Stomach smooth muscle (tissue), 2 donors: ENCODE results near the gene VSTM5.

Source experiments
- H3K27ac ChIP-seq: one replicate; pipeline ENCODE4 v1.7.0; 2013; ENCODE audit warnings: mild to moderate bottlenecking, low read length, inconsistent platforms
- H3K27me3 ChIP-seq, 2 donors: one replicate each; pipeline ENCODE4 v1.7.0; 2013; ENCODE audit warnings: low read length in 2 of 2; ENCODE audit not compliant: insufficient read depth in 2 of 2, control insufficient read depth in 1 of 2
- H3K36me3 ChIP-seq, 2 donors: one replicate each; pipeline ENCODE4 v1.7.0; 2013; ENCODE audit warnings: low read length in 2 of 2; ENCODE audit not compliant: control insufficient read depth in 2 of 2, insufficient read depth in 2 of 2
- H3K4me1 ChIP-seq: one replicate; pipeline ENCODE4 v1.7.0; 2013; ENCODE audit warnings: low read length; ENCODE audit not compliant: control insufficient read depth, insufficient read depth
- H3K4me3 ChIP-seq, 2 donors: one replicate each; pipeline ENCODE4 v1.7.0; 2013; ENCODE audit warnings: low read length in 2 of 2
- H3K9ac ChIP-seq, 2 donors: one replicate each; pipeline ENCODE4 v1.7.0; 2013; ENCODE audit warnings: low read length in 2 of 2, mild to moderate bottlenecking in 1 of 2
- H3K9me3 ChIP-seq, 2 donors: one replicate each; pipeline ENCODE4 v1.7.0; 2013; ENCODE audit warnings: low read length in 2 of 2; ENCODE audit not compliant: control insufficient read depth in 2 of 2
- donor health status: healthy.
- donor health status: Pancreatic carcinoma.

Gene VSTM5

GRCh38 chr11:93821617-93822016 is 28.8 kb downstream of the VSTM5 start:
- Histone ChIP-seq H3K9me3 (no peaks in the 10 kb centered on the region), H3K27ac (no peak overlapping the region), H3K4me1 (peaks cover 2% of the 10 kb centered on the region), H3K27me3 (no peaks in the 10 kb centered on the region), H3K9ac (no peak overlapping the region), H3K4me3 (no peak overlapping the region), H3K36me3 (peaks cover 0 to 5% of the 10 kb centered on the region in 2 donors)

GRCh38 chr11:93820847-93821246 is 29.6 kb downstream of the VSTM5 start:
- peaks cover under 1 to 8% of the 10 kb centered on the region in 2 donors for H3K36me3 ChIP-seq
- no peaks in the 10 kb centered on the region for H3K9me3 ChIP-seq
- H3K27me3 ChIP-seq, result no peaks in the 10 kb centered on the region
- no peak overlapping the region for H3K4me3 ChIP-seq
- no peak overlapping the region for H3K27ac ChIP-seq
- no peak overlapping the region for H3K9ac ChIP-seq
- H3K4me1 ChIP-seq, result peaks cover 2% of the 10 kb centered on the region

- peaks cover 2% of the 10 kb centered on the region for H3K4me1 ChIP-seq
- H3K27ac ChIP-seq, result no peak overlapping the region
- peaks cover 6 to 10% of the 10 kb centered on the region in 2 donors for H3K36me3 ChIP-seq
- no peak overlapping the region for H3K4me3 ChIP-seq
- no peak overlapping the region for H3K9ac ChIP-seq
- no peaks in the 10 kb centered on the region for H3K9me3 ChIP-seq
- H3K27me3 ChIP-seq, result no peaks in the 10 kb centered on the region
Observed at GRCh38 chr11:93819966-93820695, 30.3 kb downstream of the VSTM5 start.

GRCh38 chr11:93817426-93818348 is 32.7 kb downstream of the VSTM5 start:
- peaks cover 14 to 17% of the 10 kb centered on the region in 2 donors for H3K36me3 ChIP-seq
- H3K9me3 ChIP-seq, result no peaks in the 10 kb centered on the region
- H3K27ac ChIP-seq, result no peak overlapping the region
- H3K27me3 ChIP-seq, result no peaks in the 10 kb centered on the region
- peaks cover 2% of the 10 kb centered on the region for H3K4me1 ChIP-seq
- H3K9ac ChIP-seq, result no peak overlapping the region
- H3K4me3 ChIP-seq, result no peak overlapping the region

GRCh38 chr11:93814966-93815633 is 35.3 kb downstream of the VSTM5 start:
- Histone ChIP-seq H3K27ac (no peak overlapping the region), H3K9ac (no peak overlapping the region), H3K9me3 (no peaks in the 10 kb centered on the region), H3K36me3 (peaks cover 28 to 36% of the 10 kb centered on the region in 2 donors), H3K4me1 (peaks cover 2% of the 10 kb centered on the region), H3K27me3 (no peaks in the 10 kb centered on the region), H3K4me3 (no peak overlapping the region)

- Histone ChIP-seq H3K9ac (no peak overlapping the region), H3K4me1 (peaks cover 2% of the 10 kb centered on the region), H3K36me3 (peaks cover 37 to 43% of the 10 kb centered on the region in 2 donors), H3K4me3 (no peak overlapping the region), H3K9me3 (no peaks in the 10 kb centered on the region), H3K27me3 (no peaks in the 10 kb centered on the region), H3K27ac (no peak overlapping the region)
Observed at GRCh38 chr11:93813974-93814373, 36.4 kb downstream of the VSTM5 start.

- no peak overlapping the region for H3K9ac ChIP-seq
- H3K4me3 ChIP-seq, result no peak overlapping the region
- no peaks in the 10 kb centered on the region for H3K27me3 ChIP-seq
- no peak overlapping the region for H3K27ac ChIP-seq
- no peaks in the 10 kb centered on the region for H3K4me1 ChIP-seq
- H3K9me3 ChIP-seq, result no peaks in the 10 kb centered on the region
- peaks cover 42 to 54% of the 10 kb centered on the region in 2 donors for H3K36me3 ChIP-seq
Observed at GRCh38 chr11:93807980-93808379, 42.4 kb downstream of the VSTM5 start.

- H3K4me1 ChIP-seq, result no peaks in the 10 kb centered on the region
- no peaks in the 10 kb centered on the region for H3K27me3 ChIP-seq
- peaks cover 35 to 47% of the 10 kb centered on the region in 2 donors for H3K36me3 ChIP-seq
- H3K4me3 ChIP-seq, result no peak overlapping the region
- no peak overlapping the region for H3K27ac ChIP-seq
- no peaks in the 10 kb centered on the region for H3K9me3 ChIP-seq
- no peak overlapping the region for H3K9ac ChIP-seq
Observed at GRCh38 chr11:93804879-93805278, 45.5 kb downstream of the VSTM5 start.

- Histone ChIP-seq H3K27me3 (no peaks in the 10 kb centered on the region), H3K27ac (no peak overlapping the region), H3K36me3 (peaks cover 33 to 47% of the 10 kb centered on the region in 2 donors), H3K9ac (no peak overlapping the region), H3K4me3 (no peak overlapping the region), H3K4me1 (no peaks in the 10 kb centered on the region), H3K9me3 (no peaks in the 10 kb centered on the region)
Observed at GRCh38 chr11:93801366-93801765, 49.1 kb downstream of the VSTM5 start.

GRCh38 chr11:93796441-93797231 is 53.8 kb downstream of the VSTM5 start:
- Histone ChIP-seq H3K36me3 (peaks cover 46 to 52% of the 10 kb centered on the region in 2 donors), H3K4me3 (no peak overlapping the region), H3K9ac (no peak overlapping the region), H3K27ac (no peak overlapping the region), H3K9me3 (no peaks in the 10 kb centered on the region), H3K4me1 (no peaks in the 10 kb centered on the region), H3K27me3 (no peaks in the 10 kb centered on the region)
